Activated T-helper 1 cell treated with anti-CD3 and anti-CD28 coated beads, Interleukin-12 subunit alpha, Interleukin-12 subunit beta, Interleukin-2, Interleukin-4 antibody, amounts not matched to agents 30 ng/mL and 10 ng/mL and 1 ng/mL, durations not matched to agents 14 hours and 24 hours and 36 hours (primary cell): ENCODE measurements around the gene IFNA7. TPM values are rescaled to one million over a fixed set of nuclear protein-coding genes. Genes with fewer than 3 reads are reported as not detected.
"Not testable (repeated sequence)": the region's sequence is repeated elsewhere in the genome, so short reads cannot be mapped to it uniquely, and the experiment has no call there.

Source experiments
- DNase-seq: peaks from one replicate; pipeline ENCODE4 v3.0.0; 2021; ENCODE audit warnings: low spot score
- H3K27ac Mint-ChIP-seq: one replicate; pipeline ENCODE4 v1.8.0; 2021; ENCODE audit warnings: mild to moderate bottlenecking, mixed read lengths
- H3K27me3 Mint-ChIP-seq: one replicate; pipeline ENCODE4 v1.8.0; 2022; ENCODE audit warnings: mild to moderate bottlenecking, moderate library complexity, mixed read lengths; ENCODE audit not compliant: insufficient read depth
- H3K36me3 Mint-ChIP-seq: one replicate; pipeline ENCODE4 v1.8.0; 2021; ENCODE audit warnings: low read depth, mixed read lengths
- H3K4me1 Mint-ChIP-seq: one replicate; pipeline ENCODE4 v1.8.0; 2021; ENCODE audit warnings: low read depth, mixed read lengths
- H3K4me3 Mint-ChIP-seq: one replicate; pipeline ENCODE4 v1.8.0; 2021; ENCODE audit warnings: mild to moderate bottlenecking, moderate library complexity, mixed read lengths
- H3K9me3 Mint-ChIP-seq: one replicate; pipeline ENCODE4 v1.8.0; 2021; ENCODE audit warnings: mixed read lengths
- intact Hi-C: fragments of 100-400 bp; cut with micrococcal nuclease; formaldehyde crosslinking; loops from one replicate; pipeline ENCODE4 v1.15.1; 2024
- total RNA-seq: library from RNA; stranded (reverse); gene quantifications from 2 replicates; pipeline ENCODE4 v1.2.3, GENCODE V29; 2022

The IFNA7 gene
- total RNA-seq, 1 donor from 2014 or later, result not detected

- H3K27ac Mint-ChIP-seq, H3K36me3 Mint-ChIP-seq, DNase-seq, H3K9me3 Mint-ChIP-seq, intact Hi-C loops, H3K4me3 Mint-ChIP-seq, H3K4me1 Mint-ChIP-seq: not testable (repeated sequence)
- H3K27me3 Mint-ChIP-seq, result peaks cover 20% of the 10 kb centered on the region
Measured at GRCh38 chr9:21212160-21212559, 10.2 kb upstream of the IFNA7 start.

DNA sequence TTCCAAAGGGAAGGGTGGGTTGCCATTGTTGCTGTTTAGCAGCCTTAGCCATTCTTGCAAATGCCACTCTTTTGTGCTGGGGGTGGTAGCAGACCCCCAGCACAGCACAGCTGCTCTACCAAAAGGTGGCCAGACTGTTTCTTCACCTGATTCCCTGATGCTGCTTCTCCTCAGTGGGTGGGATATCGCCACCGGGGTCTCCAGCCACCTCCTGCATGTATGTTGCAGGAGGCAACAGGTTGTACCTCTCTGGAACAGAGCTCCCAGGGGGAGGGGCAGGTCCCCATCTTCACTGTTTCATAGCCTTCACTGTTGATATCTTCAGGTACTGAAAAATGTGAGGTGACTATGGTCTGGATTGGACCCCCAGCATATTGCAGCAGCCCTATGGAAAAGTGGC is 8.8 kb upstream of the IFNA7 start:
- DNase-seq, H3K27ac Mint-ChIP-seq, H3K4me3 Mint-ChIP-seq, H3K9me3 Mint-ChIP-seq, H3K36me3 Mint-ChIP-seq, H3K4me1 Mint-ChIP-seq, intact Hi-C loops: not testable (repeated sequence)
- peaks cover 15% of the 10 kb centered on the region for H3K27me3 Mint-ChIP-seq

- no peaks in the 10 kb centered on the region for H3K4me1 Mint-ChIP-seq
- no peaks in the 10 kb centered on the region for H3K9me3 Mint-ChIP-seq
- DNase-seq, result no peak
- H3K27me3 Mint-ChIP-seq, result peaks cover 15% of the 10 kb centered on the region
- no peaks in the 10 kb centered on the region for H3K36me3 Mint-ChIP-seq
- H3K27ac Mint-ChIP-seq, result no peak overlapping the region
- H3K4me3 Mint-ChIP-seq, result no peak overlapping the region
- intact Hi-C loops, result no loop called here
Measured at GRCh38 chr9:21210311-21210710, 8.3 kb upstream of the IFNA7 start.

GRCh38 chr9:21207043-21207442 is 5.0 kb upstream of the IFNA7 start, which contains the start of gene IFNA10:
Gene IFNA10 (minus strand): TSS chr9:21207143. CDS start chr9:21207097, 46 bp downstream.
- H3K27me3 Mint-ChIP-seq, result peaks cover 20% of the 10 kb centered on the region
- intact Hi-C loops, H3K9me3 Mint-ChIP-seq, H3K27ac Mint-ChIP-seq, H3K36me3 Mint-ChIP-seq, DNase-seq, H3K4me1 Mint-ChIP-seq, H3K4me3 Mint-ChIP-seq: not testable (repeated sequence)

GRCh38 chr9:21205204-21205603 is 3.2 kb upstream of the IFNA7 start:
- Mint-ChIP-seq H3K36me3 (peaks cover 1% of the 10 kb centered on the region), H3K27ac (no peak overlapping the region), H3K4me3 (no peak overlapping the region), H3K9me3 (no peaks in the 10 kb centered on the region), H3K4me1 (no peaks in the 10 kb centered on the region), H3K27me3 (peaks cover 25% of the 10 kb centered on the region)
- intact Hi-C loops, result no loop called here
- no peak for DNase-seq

DNA sequence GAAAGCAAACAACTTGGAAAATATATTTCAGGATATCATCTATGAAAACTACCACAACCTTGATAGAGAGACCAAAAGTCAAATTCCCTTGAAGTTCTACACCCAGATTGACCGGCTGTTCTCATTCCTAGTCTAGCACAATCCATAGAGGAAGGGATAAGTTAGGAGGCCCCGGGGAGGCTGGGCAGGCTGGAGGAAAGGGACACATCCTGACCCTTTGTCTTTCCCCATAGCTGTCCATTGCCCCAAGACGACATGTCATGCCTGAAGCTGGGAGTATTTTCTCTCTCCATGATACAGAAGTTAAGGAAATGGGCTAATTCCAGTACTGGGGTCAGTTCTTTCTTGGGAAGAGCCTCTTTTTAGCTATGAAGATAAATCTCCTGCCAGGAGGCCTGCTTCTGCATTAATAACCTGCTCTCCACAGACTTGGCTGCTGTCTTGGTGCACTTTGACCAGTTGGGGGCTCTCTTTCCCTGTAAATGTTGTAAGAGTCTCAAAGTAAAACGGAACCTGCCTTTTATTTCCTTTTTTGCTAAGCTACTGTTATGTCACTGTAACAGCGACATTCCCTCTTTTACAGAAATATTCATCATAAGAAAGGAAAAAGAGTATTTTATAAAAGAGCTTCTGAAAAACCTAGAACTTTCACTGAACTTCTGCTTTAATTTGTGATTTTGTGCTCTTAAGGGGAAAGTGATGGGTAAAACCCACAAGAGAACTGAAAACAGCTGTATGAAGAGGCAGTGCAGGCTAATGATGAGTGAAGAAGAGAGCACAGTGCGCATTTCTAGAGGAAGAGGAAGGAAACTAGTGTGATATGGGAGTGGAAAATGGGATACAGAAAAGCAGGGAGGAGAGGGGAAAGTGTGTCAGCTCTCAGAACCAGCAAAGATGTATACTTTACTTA is 6.9 kb downstream of the IFNA7 start:
- intact Hi-C loops, result loop anchor here (1.0 to 10.0 kb wide), 3 partner anchors 132 to 594 kb away; no protein-coding TSS in a partner anchor

DNA sequence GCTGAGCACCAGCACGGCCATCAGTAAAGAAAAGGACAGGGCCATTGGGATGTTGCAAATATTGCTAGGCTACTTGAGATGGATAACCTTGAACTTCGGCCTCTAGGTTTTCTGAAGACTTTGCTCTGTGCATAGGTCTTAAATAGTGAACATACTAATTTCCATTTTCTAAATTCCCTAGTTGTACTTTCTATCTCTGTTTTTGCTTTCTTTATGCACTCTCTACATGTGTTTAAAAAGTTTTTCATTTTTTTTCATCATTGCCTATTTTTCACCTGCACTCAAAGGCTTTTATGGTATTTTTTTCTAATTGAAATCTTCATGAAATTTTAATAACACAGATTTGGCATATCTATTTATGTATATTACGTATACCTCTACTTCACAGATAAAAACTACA is 14.5 kb downstream of the IFNA7 start, which contains the start of gene IFNA4:
IFNA4 (minus strand) TSS at position 101 of the 400 bp plus-strand sequence; CDS start at position 45, 56 bp downstream.
- intact Hi-C loops, DNase-seq, H3K27ac Mint-ChIP-seq, H3K9me3 Mint-ChIP-seq, H3K36me3 Mint-ChIP-seq, H3K4me3 Mint-ChIP-seq, H3K4me1 Mint-ChIP-seq: not testable (repeated sequence)
- H3K27me3 Mint-ChIP-seq, result peaks cover 16% of the 10 kb centered on the region

More for the DNA sequence above, 6.9 kb downstream of the IFNA7 start:
- H3K9me3 Mint-ChIP-seq, H3K27ac Mint-ChIP-seq, H3K4me1 Mint-ChIP-seq, H3K4me3 Mint-ChIP-seq, H3K36me3 Mint-ChIP-seq: not testable (repeated sequence)
- DNase-seq, result peak; percentile 22
- peaks cover 17% of the 10 kb centered on the region for H3K27me3 Mint-ChIP-seq

- not testable (repeated sequence) for H3K4me3 Mint-ChIP-seq, DNase-seq
Measured at GRCh38 chr9:21182810-21183736, 18.9 kb downstream of the IFNA7 start.

DNA sequence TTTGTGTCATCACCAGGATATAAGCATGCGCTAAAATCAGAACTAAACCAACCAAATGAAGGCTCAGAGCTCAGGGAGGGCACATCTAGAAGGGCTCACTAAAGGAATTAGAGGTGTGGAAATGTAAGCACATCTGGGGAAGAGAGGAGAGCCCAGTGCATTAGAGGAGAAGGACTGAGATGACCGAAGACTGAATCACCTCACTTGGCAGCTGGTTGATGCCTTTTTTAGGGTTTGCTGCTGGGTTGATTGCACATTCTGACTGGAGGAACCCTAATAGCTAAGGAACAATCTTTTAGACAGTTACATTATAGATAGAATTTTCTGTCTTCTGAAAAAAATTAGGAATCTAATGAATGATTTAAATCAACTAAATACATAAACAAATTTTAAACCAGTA is 27.3 kb downstream of the IFNA7 start:
- H3K4me3 Mint-ChIP-seq, result no peak overlapping the region
- peaks cover 33% of the 10 kb centered on the region for H3K27me3 Mint-ChIP-seq
- intact Hi-C loops, result no loop called here
- no peak overlapping the region for H3K27ac Mint-ChIP-seq
- DNase-seq, result no peak
- no peaks in the 10 kb centered on the region for H3K4me1 Mint-ChIP-seq
- H3K9me3 Mint-ChIP-seq, result no peaks in the 10 kb centered on the region
- no peaks in the 10 kb centered on the region for H3K36me3 Mint-ChIP-seq

More at GRCh38 chr9:21182810-21183736, 18.9 kb downstream of the IFNA7 start:
- H3K27me3 Mint-ChIP-seq, H3K27ac Mint-ChIP-seq, H3K4me1 Mint-ChIP-seq, H3K36me3 Mint-ChIP-seq, intact Hi-C loops, H3K9me3 Mint-ChIP-seq: not testable (repeated sequence)

GRCh38 chr9:21172156-21172555 is 29.8 kb downstream of the IFNA7 start:
- H3K27me3 Mint-ChIP-seq, result peaks cover 44% of the 10 kb centered on the region
- H3K9me3 Mint-ChIP-seq, result no peaks in the 10 kb centered on the region
- intact Hi-C loops, result no loop called here
- no peaks in the 10 kb centered on the region for H3K36me3 Mint-ChIP-seq
- no peak overlapping the region for H3K4me3 Mint-ChIP-seq
- no peaks in the 10 kb centered on the region for H3K4me1 Mint-ChIP-seq
- DNase-seq, result no peak
- H3K27ac Mint-ChIP-seq, result no peak overlapping the region

GRCh38 chr9:21171351-21171750 is 30.7 kb downstream of the IFNA7 start:
- Mint-ChIP-seq H3K4me1 (no peaks in the 10 kb centered on the region), H3K4me3 (no peak overlapping the region), H3K9me3 (no peaks in the 10 kb centered on the region), H3K27ac (no peak overlapping the region), H3K36me3 (no peaks in the 10 kb centered on the region), H3K27me3 (peaks cover 49% of the 10 kb centered on the region)
- intact Hi-C loops, result no loop called here
- no peak for DNase-seq

GRCh38 chr9:21166560-21166959 is 35.4 kb downstream of the IFNA7 start, which contains the start of gene IFNA21:
Gene IFNA21 (minus strand): TSS chr9:21166660. CDS start chr9:21166612, 48 bp downstream.
- H3K4me1 Mint-ChIP-seq, H3K36me3 Mint-ChIP-seq, DNase-seq, H3K27ac Mint-ChIP-seq, intact Hi-C loops, H3K4me3 Mint-ChIP-seq, H3K9me3 Mint-ChIP-seq: not testable (repeated sequence)
- peaks cover 32% of the 10 kb centered on the region for H3K27me3 Mint-ChIP-seq
